ENCODE data around the gene SEPTIN8. TPM values are rescaled to one million over a fixed set of nuclear protein-coding genes. Genes with fewer than 3 reads are reported as not detected.
A peak's percentile ranks its signal among the peaks of the same experiment; 100 is the strongest.

SEPTIN8 gene
- total and polyA plus RNA-seq, 2 of the 8 experiments (the other 6 are each of a cell fraction or from before 2014, with no cell fraction given) = 21.2 to 33.0 TPM

- no peak for TF ChIP-seq ATF2 (IDR thresholded peaks at IDR 0.05; ENCODE audit: low read length)
- TF ChIP-seq GABPA (IDR thresholded peaks at IDR 0.05; ENCODE audit: borderline replicate concordance, insufficient read depth, low read length) = peak; percentile 61; the same call in 1 of the 2 replicates
- peak; percentile 94 for TF ChIP-seq RBBP5 (IDR thresholded peaks at IDR 0.05; ENCODE audit: borderline replicate concordance, low read depth, low read length)
- TF ChIP-seq KDM5A (IDR thresholded peaks at IDR 0.05; ENCODE audit: low read length) = no peak
- TF ChIP-seq, protein P1, sequence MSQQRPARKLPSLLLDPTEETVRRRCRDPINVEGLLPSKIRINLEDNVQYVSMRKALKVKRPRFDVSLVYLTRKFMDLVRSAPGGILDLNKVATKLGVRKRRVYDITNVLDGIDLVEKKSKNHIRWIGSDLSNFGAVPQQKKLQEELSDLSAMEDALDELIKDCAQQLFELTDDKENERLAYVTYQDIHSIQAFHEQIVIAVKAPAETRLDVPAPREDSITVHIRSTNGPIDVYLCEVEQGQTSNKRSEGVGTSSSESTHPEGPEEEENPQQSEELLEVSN (IDR thresholded peaks at IDR 0.05) = peak; percentile 79
- TF ChIP-seq BRCA1 (IDR thresholded peaks at IDR 0.05; ENCODE audit: low read depth, low read length) = no peak
- no peak for TF ChIP-seq CEBPB (IDR thresholded peaks at IDR 0.05; ENCODE audit: low read depth, low read length)
- no peak for TF ChIP-seq HDAC6 (IDR thresholded peaks at IDR 0.05; ENCODE audit: low read depth, low read length)
- peak; percentile 91 for TF ChIP-seq KDM4A (IDR thresholded peaks at IDR 0.05; ENCODE audit: low read depth, low read length, severe bottlenecking)
- TF ChIP-seq TAF7 (optimal IDR thresholded peaks at IDR 0.05; ENCODE audit: borderline replicate concordance, low read depth, low read length) = no peak
- peak; percentile 49; the same call in 1 of the 2 replicates for TF ChIP-seq SUZ12 (IDR thresholded peaks at IDR 0.05; ENCODE audit: low read length)
- no peak for TF ChIP-seq SP2 (IDR thresholded peaks at IDR 0.05; ENCODE audit: low read length)
- TF ChIP-seq SIX5 (IDR thresholded peaks at IDR 0.05; ENCODE audit: low read depth, low read length) = no peak
- TF ChIP-seq KDM1A (IDR thresholded peaks at IDR 0.05; ENCODE audit: borderline replicate concordance, low read length) = no peak
- no peak for TF ChIP-seq CBX8 (IDR thresholded peaks at IDR 0.05; ENCODE audit: borderline replicate concordance, low read depth, low read length)
- TF ChIP-seq ATF3 (IDR thresholded peaks at IDR 0.05; ENCODE audit: insufficient read depth, low read depth, low read length) = no peak
- TF ChIP-seq CHD1 (IDR thresholded peaks at IDR 0.05; ENCODE audit: low read depth, low read length) = no peak
- no peak for TF ChIP-seq TEAD4 (IDR thresholded peaks at IDR 0.05; ENCODE audit: low read depth, low read length)
- TF ChIP-seq TBP (IDR thresholded peaks at IDR 0.05; ENCODE audit: low read depth, low read length) = 0 out of 2 replicates have a peak, but pooled peaks have one; percentile 10
- TF ChIP-seq, protein P2, sequence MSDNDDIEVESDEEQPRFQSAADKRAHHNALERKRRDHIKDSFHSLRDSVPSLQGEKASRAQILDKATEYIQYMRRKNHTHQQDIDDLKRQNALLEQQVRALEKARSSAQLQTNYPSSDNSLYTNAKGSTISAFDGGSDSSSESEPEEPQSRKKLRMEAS (IDR thresholded peaks at IDR 0.05) = peak; percentile 6; the same call in 1 of the 2 replicates
- no peak for TF ChIP-seq SP1 (IDR thresholded peaks at IDR 0.05; ENCODE audit: low read depth, low read length)
- TF ChIP-seq EGR1 (IDR thresholded peaks at IDR 0.05; ENCODE audit: borderline replicate concordance, low read depth, low read length) = no peak
Observed at GRCh38 chr5:132825033-132825833, 48.2 kb upstream of the SEPTIN8 start (continued).

Measured in H1 (cell line).